Ramos (cell line): Measurements from ENCODE around the gene PERM1.
"Not testable (repeated sequence)": the region's sequence is repeated elsewhere in the genome, so short reads cannot be mapped to it uniquely, and the experiment has no call there.

Experiments
- in situ Hi-C: fragments of 300-500 bp; cut with MboI; formaldehyde crosslinking; loops from one replicate; pipeline ENCODE4 v1.14.3; 2022; ENCODE audit warnings: low sequenced_read_pairs; ENCODE audit not compliant: unreplicated experiment

The PERM1 gene, protein sequence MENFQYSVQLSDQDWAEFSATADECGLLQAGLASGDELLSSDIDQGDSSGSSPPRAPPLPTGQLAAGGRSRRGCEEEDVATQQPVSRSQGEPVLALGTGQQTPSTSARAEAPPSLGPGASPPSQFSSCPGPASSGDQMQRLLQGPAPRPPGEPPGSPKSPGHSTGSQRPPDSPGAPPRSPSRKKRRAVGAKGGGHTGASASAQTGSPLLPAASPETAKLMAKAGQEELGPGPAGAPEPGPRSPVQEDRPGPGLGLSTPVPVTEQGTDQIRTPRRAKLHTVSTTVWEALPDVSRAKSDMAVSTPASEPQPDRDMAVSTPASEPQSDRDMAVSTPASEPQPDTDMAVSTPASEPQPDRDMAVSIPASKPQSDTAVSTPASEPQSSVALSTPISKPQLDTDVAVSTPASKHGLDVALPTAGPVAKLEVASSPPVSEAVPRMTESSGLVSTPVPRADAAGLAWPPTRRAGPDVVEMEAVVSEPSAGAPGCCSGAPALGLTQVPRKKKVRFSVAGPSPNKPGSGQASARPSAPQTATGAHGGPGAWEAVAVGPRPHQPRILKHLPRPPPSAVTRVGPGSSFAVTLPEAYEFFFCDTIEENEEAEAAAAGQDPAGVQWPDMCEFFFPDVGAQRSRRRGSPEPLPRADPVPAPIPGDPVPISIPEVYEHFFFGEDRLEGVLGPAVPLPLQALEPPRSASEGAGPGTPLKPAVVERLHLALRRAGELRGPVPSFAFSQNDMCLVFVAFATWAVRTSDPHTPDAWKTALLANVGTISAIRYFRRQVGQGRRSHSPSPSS

DNA sequence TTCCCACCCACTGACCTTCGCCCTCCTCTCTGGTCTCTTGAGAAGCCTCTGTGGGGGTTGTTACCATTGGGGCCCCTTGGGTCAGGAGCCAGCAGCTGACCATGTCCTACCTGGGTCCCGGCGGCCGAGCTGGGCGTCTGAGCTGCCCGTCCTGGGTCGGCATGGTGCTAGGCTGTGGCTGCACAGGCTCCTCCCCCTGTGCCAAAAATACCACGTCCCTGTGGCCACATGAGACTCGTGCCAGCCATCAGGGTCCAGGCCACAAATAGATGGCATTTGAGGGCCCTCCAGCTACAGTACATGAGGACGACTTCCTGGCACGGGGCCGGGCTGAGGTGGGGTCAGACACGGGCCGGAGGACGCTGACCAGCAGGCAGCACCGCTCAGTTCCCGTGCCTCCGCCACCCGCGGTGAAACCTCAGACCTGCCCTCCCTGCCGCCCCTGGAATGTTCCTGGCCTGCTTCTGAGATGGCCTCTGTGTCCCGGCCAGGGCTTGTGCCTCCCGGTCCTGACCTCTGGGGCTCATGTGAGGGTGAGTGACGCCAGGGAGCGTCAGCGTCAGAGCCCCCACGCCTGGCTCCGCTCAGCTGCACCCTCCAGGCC lies at the start of gene PERM1:
Gene PERM1, minus strand, starts transcription at position 139 of the 604 bp plus-strand sequence. CDS start 1,064 bp downstream, outside the sequence.
- in situ Hi-C loops: no loop called here

DNA sequence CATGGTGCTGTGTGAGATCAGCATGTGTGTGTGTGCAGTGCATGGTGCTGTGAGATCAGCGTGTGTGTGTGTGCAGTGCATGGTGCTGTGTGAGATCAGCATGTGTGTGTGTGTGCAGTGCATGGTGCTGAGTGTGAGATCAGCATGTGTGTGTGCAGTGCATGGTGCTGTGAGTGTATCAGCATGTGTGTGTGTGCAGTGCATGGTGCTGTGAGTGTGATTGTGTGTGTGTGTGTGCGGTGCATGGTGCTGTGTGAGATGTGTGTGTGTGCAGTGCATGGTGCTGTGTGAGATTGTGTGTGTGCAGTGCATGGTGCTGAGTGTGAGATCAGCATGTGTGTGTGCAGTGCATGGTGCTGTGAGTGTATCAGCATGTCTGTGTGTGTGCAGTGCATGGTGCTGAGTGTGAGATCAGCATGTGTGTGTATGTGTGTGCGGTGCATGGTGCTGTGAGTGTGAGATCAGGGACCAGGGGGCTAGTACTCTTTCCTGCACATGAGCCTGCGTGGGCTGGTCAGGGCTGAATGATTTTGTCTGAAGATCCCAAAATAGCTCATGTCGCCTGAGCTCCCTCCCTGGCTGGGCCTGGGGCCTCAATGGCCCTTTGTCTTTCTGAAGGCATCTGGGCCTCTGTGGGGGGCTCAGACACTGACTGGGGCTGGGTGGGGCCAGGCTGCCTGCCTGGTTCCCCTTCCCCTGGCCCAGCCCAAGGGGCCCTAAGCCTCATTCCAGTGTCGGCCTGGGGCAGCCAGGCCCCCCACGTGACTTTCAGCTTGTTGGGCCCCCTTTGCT lies 49.2 kb upstream of the PERM1 start:
- in situ Hi-C loops: loop anchor here (10.0 kb wide), 1 partner anchor 264 kb away; no protein-coding TSS in a partner anchor

DNA sequence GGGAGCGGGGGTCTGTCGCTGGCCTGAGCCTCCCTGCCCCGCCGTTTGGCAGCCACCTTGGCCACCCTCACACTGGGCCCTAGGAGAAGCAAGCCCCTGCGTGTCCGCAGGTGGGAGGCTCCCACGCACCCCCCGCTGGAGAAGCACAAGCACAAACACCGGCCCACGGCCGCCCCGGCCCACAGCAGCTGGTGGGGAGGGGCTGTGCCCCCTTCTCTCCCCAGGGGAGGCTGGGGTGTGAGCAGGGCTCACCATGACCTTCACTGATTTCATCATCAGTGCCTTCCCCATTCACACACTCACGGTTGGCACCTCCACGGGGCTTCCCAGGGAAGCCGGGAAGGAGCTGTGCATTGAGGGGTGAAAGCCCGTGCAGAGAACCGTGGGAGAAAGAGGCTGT lies 45.9 kb upstream of the PERM1 start:
- in situ Hi-C loops: no loop called here

DNA sequence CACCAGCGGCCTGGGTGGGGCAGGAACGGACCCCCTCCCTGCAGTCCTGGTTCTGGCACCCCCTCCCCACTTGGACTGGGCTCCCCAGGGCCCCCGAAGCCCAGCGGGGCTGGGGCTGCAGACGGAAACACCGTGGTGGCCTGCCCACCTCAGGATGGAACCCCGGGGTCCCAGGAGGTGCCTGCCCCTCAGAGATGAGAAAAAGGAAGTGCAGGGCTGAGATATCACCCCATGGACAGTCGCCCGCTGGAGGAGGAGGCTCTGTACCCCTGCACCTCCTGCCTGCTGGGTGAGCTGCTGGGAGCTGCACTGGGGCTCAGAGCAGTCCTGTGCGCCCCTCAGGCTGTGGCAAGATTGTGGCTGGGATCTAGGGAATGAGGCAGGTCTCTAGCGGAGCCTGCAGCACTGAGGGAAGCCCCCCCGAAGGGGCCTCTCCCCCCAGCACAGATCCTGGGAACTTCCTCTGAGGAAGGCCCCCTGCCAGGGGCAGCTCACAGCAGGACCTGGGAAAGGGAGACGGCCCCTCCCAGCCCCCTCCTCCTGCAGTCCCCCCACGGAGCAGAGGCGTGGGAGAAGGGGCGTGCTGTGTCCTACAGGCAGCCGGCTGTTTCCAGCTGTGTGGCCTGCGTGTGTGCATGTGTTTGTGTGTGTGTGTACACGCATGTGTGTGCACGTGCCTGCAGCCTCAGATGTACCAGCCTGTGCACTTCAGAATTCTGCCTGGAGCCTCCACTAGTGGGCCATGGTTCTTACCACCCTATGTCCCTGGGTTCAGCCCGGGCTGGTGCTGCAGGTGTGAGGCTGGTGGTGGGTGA lies 44.9 kb upstream of the PERM1 start:
- in situ Hi-C loops: no loop called here

DNA sequence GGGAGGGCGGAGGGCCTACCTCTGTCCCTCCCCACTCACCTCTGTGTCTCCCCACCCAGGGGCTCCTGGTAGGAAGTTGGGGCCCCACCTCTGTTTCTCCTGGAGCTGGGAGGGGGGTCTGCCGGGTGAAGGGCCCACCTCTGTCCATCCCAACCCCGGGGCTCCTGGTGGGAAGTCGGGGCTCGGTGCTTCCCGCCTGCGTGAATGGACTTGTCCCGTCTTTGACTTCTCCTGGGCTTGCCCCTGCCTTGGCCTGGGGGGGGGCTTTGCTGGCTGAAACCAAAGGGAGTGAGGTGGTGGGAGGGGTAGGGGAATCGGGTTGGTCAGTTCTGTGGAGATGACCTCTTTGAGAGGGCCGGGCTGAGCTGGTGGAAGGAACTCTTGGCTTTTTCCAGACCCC lies 43.8 kb upstream of the PERM1 start:
- in situ Hi-C loops: no loop called here

DNA sequence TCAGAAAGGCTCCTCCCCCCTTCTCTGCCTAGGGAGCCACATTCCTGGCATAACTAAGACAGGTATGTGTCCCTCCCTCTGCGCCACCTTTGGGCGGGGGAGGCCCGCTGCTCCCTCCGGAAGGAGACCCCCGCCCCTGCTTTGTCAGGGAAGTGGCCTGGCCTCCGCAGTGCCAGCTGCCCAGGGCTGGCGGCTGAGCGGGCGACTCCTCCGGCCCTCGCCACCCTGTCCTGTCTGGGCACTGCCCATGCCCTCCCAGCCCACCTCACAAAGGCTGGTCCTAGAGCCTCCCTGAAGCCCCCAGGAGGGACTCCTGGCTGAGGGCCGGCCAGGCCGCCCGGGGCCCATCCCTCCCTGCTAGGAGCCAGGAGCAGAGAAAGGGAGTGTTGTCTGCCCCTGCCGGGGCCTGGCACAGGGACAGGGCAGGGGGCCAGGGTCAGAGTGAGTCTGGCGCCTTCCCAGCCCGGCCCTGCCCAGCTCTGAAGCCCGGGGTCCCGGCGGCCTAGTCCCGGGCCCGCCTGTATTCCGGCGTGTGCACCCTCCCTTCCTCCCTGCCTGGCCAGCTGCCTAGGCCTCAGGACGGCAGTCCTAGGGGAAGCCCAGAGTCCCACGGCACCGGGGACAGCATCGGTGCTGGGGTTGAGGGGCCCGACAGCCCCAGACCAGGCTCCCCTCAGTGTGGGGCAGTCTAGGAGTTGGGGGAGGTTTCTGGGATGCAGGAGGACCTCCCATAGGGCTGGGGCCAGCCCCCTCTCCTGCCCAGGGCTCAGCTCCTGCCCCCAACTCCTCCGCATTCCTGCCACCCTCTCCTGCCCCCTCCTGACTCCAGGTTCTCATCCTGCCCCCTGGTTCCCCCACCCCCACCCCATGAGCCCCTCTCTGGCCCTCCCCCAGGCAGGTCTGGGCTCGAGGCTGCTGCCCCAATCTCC lies 43.1 kb upstream of the PERM1 start:
- in situ Hi-C loops: no loop called here

DNA sequence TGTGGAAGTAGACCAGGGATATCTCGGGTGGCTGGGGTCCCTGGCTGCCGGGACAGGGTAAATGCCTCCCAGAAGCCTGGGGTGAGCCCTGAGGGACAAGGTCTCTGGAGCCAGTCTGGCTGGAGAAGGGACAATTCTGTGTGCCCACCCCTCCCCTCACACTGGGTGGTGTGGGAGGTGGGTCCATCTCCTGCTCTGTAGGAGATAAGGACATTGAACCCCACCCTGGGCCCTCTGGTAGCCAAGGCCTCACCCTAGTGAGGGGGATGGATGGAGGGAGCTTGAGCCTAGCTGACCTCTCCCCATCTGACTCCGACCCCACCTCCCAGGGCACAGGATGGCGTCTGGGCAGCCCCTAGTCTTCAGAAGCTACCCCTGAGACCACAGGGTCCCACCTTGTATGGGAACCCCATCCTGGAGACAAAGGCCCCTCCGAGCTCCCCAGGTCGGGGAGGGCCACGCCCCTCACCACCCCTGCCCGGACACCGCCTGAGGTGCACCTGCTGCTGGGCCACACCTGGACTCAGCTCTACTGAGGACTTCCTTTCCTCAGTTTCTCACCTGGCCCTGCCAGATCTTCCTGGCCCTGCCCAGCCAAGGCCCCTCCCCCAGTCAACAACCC lies 42.4 kb upstream of the PERM1 start:
- in situ Hi-C loops: no loop called here

DNA sequence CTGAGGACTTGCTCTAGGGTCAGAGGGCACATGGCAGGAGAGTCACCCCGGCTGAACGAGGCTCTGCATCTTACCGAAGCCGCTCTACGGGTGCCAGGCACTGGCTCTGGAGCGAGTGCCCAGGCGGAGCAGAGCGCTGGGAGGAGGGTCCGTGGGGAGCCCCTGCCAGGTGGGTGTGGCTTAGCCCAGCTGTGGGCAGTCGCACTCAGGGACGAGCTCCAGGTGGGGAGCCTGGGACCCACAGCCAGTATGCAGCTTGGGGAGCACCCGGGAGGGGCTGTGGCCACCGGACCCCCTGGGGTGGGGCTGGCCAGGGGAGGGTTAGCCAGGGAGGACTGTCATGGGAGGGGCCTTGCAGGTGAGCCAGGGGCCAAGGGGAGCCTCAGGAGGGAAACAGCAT lies 41.8 kb upstream of the PERM1 start:
- in situ Hi-C loops: no loop called here

DNA sequence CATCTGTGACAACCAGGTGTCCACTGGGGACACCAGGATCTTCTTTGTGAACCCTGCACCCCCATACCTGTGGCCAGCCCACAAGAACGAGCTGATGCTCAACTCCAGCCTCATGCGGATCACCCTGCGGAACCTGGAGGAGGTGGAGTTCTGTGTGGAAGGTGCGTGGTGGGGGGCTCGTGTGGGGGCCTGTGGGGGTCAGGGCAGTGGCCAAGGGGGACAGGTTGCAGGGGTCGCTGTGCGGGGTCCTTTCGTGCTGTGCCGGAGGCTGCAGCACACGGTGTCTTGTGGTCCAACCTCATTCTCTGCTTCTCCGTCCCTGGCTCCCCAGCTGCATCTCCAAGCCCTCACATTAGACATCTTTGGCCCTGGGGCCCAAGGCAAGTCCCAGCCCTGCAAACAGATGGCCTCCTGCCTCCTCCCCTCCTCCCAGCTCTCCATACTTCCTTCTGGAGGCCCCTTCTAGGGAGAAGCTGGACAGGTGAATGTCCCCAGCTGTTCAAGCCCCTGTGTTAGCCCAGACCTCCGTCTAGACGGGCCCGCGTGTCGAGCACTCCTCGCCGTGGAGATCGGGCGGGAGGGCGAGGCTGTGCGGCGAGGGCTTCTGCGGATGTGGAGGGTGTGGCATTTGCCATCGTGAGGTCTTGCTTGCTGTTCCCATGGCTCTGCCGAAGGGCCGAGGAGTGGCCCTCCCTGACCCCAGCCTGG lies 40.6 kb upstream of the PERM1 start:
- in situ Hi-C loops: no loop called here

DNA sequence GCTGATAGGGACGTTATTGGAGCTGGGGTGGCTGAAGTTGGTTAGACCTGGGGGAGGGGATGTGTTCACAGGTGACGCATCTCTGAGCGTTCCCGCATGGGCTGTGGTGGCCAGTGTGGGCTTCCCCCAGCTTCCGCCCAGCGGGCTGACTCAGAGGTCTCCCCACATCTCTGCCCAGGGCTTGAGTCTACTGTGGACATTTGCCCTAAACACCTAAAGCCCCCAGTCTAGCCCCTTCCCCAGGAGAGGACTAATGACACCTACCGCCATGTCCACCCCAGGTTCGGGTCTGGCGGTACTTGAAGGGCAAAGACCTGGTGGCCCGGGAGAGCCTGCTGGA lies 40.0 kb upstream of the PERM1 start:
- in situ Hi-C loops: no loop called here

DNA sequence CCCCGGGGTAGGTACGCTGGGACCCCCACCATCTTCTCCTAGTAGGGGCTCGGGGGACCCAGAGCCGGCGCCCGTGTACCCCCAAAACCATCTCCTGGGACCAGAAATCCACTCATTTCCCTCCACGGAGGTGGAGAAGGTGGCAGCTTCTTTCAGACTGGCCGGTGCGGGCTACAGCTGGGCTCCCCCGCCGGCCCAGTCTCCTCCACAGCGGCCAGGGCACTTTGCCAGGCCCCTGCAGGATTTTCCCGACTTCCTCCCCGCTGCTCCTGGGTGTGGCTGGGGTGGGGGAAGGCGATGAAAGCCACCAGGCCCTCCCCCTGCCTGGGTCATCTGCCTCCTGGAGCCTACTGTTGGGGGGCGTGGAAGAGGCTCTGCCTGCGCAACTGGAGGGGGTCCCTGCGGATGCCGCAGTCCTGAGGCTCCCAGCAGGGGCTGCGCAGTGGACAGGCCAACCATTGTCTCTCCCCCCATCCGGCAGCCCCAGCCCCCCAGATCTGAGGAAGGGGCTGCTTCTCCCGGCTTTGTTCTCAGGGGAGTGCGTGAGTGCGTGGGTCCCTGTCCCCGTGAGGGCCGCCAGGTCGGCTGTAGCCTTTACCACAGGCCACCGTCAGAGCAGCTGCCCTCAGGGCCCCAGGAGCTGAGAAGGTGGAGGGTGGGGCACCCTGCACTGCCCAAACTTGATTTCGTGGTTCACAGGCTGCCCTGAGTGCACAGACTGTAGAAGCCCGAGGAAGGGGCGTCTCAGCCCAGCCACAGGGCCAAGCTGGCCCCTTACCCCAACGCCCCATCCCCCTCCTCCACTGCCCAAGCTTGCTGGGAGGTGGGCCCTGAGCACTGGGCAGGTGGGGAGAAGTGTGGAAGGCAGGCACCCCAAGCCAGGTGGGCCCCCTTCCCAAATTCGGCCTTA lies 39.4 kb upstream of the PERM1 start:
- in situ Hi-C loops: no loop called here

DNA sequence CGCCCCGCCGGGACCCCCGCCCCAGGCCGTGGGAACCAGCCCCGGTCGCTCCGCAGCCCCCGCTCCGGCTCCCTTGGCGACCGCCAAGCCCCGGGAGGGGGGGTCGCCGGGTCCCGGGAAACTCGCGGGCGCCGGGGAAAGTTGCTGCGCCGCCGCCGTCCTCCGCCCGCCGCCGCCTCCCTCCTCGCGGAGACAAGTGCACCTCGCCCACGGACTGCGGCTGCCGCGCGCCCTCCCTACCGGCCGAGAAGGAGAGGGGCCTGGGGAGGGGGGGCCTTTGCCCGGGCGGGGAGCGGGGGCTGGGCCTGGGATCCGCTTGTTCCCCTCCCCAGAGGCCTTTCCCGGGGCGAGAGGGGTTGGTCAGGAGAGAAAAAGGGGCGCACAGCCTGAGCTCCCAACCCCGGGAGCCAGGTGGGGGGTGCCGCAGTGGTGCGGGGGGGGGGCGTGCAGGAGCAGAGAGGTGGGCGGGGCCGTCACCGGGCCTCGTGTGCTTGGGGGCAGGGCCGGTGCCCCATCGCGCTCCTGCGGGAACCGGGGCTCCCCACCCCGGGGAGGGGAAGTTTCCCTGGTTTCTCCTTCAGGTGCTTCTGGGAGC lies 38.6 kb upstream of the PERM1 start:
- in situ Hi-C loops: no loop called here

DNA sequence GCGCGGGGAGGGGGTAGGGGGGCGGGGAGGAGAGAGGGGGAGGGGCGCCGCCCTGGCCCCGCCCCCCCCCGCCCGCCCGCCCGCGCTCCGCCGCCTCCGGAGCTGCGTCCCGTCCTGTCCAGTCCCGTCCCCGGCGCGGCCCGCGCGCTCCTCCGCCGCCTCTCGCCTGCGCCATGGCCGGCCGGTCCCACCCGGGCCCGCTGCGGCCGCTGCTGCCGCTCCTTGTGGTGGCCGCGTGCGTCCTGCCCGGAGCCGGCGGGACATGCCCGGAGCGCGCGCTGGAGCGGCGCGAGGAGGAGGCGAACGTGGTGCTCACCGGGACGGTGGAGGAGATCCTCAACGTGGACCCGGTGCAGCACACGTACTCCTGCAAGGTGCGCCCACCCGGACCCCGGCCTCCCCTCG lies 38.1 kb upstream of the PERM1 start, which contains the start of gene AGRN:
Gene AGRN, plus strand, starts transcription at position 121 of the 405 bp plus-strand sequence. Its CDS starts 53 bp downstream, at position 174.
- in situ Hi-C loops: no loop called here

DNA sequence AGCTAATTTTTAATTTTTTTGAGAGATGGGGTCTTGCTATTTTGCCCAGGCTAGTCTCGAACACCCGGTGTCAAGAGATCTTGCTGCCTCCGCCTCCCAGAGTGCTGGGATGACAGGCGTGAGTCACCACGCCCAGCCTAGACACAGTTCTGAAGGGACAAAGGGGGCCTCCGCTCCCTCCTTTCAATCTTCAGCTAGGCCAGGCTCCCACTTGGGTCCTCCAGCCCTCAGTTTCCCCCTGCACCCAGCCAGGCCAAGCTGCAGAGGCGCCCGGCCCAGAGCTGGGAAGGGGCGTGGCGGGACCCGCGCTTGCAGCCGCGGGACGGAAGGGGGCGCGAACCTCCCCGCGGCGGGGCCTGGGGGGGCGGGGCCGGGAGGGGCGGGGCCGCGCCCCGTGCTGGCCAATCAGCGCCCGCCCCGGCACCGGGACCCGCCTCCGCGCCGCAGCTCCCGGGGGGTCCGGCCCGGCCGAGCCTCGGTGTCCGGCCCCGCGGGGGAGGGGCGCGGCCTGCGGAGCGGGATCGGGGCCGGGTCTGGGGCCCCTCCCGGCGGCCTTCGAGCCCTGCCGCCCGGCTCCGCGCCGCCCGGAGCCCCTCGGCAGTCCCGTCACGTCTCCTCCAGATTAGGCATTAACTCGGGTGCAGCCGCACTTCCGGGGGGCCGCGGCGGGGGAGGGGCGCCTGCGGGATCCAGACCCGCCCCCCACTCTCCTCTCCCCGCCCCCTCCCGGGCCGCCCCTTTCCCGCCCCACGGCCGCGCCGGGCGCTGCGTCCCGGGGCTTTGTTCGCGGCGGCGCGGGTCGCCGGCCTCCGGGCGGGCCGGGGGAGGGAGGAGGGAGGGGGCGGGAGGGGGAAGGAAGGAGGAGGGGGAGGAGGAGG lies 37.5 kb upstream of the PERM1 start:
- in situ Hi-C loops: no loop called here

DNA sequence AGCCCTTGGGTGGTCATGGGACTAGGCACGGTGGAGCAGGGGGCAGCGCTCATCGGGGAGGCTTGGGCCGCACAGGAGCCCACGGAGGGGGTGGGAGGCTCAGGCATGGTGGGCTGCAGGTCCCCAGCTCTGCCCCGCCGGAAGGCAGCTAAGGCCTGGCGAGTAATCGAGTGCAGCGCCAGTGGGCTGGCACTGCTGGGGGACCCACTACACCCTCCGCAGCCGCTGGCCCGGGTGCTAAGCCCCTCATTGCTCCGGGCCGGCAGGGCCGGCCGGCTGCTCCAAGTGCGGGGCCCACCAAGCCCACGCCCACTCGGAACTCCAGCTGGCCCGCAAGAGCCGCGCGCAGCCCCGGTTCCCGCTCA lies 36.4 kb upstream of the PERM1 start:
- in situ Hi-C loops: not testable (repeated sequence)
